ENCODE results near the gene GLIS2.

GLIS2 gene

GRCh38 chr16:4315186-4316107 is at the start of gene GLIS2:
TSS of gene GLIS2 (plus strand) at chr16:4316067. CDS start at chr16:4332281, 16,214 bp downstream.
- peak; percentile 67 for DNase-seq (ENCODE audit: low read depth)

- DNase-seq (ENCODE audit: low read depth), result no peak
Observed at GRCh38 chr16:4266372-4266771, 49.5 kb upstream of the GLIS2 start.

- no peak for DNase-seq (ENCODE audit: low read depth)
Observed at GRCh38 chr16:4270091-4270490, 45.8 kb upstream of the GLIS2 start.

GRCh38 chr16:4270595-4270994 is 45.3 kb upstream of the GLIS2 start:
- DNase-seq (ENCODE audit: low read depth), result no peak

GRCh38 chr16:4271176-4272113 is 44.4 kb upstream of the GLIS2 start:
- DNase-seq (ENCODE audit: low read depth), result peak; percentile 83

GRCh38 chr16:4272114-4272956 is 43.5 kb upstream of the GLIS2 start:
- DNase-seq (ENCODE audit: low read depth), result no peak

GRCh38 chr16:4273858-4274311 is 42.0 kb upstream of the GLIS2 start:
- DNase-seq (ENCODE audit: low read depth), result no peak

GRCh38 chr16:4275861-4276260 is 40.0 kb upstream of the GLIS2 start:
- DNase-seq (ENCODE audit: low read depth), result no peak

GRCh38 chr16:4277987-4278513 is 37.8 kb upstream of the GLIS2 start:
- no peak for DNase-seq (ENCODE audit: low read depth)

GRCh38 chr16:4280625-4281024 is 35.2 kb upstream of the GLIS2 start:
- no peak for DNase-seq (ENCODE audit: low read depth)

GRCh38 chr16:4283441-4283840 is 32.4 kb upstream of the GLIS2 start:
- no peak for DNase-seq (ENCODE audit: low read depth)

GRCh38 chr16:4283939-4284338 is 31.9 kb upstream of the GLIS2 start:
- DNase-seq (ENCODE audit: low read depth), result peak; percentile 29

- no peak for DNase-seq (ENCODE audit: low read depth)
Observed at GRCh38 chr16:4285167-4285566, 30.7 kb upstream of the GLIS2 start.

- DNase-seq (ENCODE audit: low read depth), result no peak
Observed at GRCh38 chr16:4288148-4288921, 27.5 kb upstream of the GLIS2 start.

- DNase-seq (ENCODE audit: low read depth), result no peak
Observed at GRCh38 chr16:4290236-4290830, 25.5 kb upstream of the GLIS2 start.

- no peak for DNase-seq (ENCODE audit: low read depth)
Observed at GRCh38 chr16:4291699-4292098, 24.2 kb upstream of the GLIS2 start.

- DNase-seq (ENCODE audit: low read depth), result no peak
Observed at GRCh38 chr16:4293181-4293716, 22.6 kb upstream of the GLIS2 start.

- peak; percentile 69 for DNase-seq (ENCODE audit: low read depth)
Observed at GRCh38 chr16:4293822-4294457, 21.9 kb upstream of the GLIS2 start.

GRCh38 chr16:4295581-4295980 is 20.3 kb upstream of the GLIS2 start:
- no peak for DNase-seq (ENCODE audit: low read depth)

All from fibroblast of the conjunctiva (primary cell).